Erythroblast (primary cell): ENCODE measurements around the gene STX2.

ENCODE experiments used
- GATA1 ChIP-seq: IDR thresholded peaks from 2 replicates; pipeline ENCODE4 v1.6.1; 2011; ENCODE audit warnings: low read depth, mild to moderate bottlenecking, control low read depth, low read length, moderate library complexity
- POLR2A ChIP-seq: IDR thresholded peaks from 2 replicates; pipeline ENCODE4 v1.6.1; 2011; ENCODE audit warnings: mild to moderate bottlenecking, low read length

- TF ChIP-seq POLR2A (no peak), GATA1 (no peak)
These were observed 19.4 kb downstream of the STX2 start for GRCh38 chr12:130819681-130820080.
